Esophagus squamous epithelium (tissue), 4 donors: ENCODE data around the gene EGFL8.

ENCODE experiments used
- POLR2A ChIP-seq, 4 donors: fragments of 450-650 bp; IDR thresholded peaks; one replicate each; pipeline ENCODE4 v1.6.1; 2017; ENCODE audit warnings: antibody characterized with exemption in 4 of 4, mild to moderate bottlenecking in 4 of 4, moderate library complexity in 3 of 4
- TF ChIP-seq, protein P1 (sequence below), 6 experiments: fragments of 450-650 bp in 4 of 6; fragments of 200-600 bp in 2 of 6; sonication (generic) in 2 of 6; IDR thresholded peaks; one replicate each; pipeline ENCODE4 v1.5.1; 2016 to 2019; ENCODE audit warnings: antibody characterized with exemption in 6 of 6, mild to moderate bottlenecking in 4 of 6, moderate library complexity in 4 of 6

DNA sequence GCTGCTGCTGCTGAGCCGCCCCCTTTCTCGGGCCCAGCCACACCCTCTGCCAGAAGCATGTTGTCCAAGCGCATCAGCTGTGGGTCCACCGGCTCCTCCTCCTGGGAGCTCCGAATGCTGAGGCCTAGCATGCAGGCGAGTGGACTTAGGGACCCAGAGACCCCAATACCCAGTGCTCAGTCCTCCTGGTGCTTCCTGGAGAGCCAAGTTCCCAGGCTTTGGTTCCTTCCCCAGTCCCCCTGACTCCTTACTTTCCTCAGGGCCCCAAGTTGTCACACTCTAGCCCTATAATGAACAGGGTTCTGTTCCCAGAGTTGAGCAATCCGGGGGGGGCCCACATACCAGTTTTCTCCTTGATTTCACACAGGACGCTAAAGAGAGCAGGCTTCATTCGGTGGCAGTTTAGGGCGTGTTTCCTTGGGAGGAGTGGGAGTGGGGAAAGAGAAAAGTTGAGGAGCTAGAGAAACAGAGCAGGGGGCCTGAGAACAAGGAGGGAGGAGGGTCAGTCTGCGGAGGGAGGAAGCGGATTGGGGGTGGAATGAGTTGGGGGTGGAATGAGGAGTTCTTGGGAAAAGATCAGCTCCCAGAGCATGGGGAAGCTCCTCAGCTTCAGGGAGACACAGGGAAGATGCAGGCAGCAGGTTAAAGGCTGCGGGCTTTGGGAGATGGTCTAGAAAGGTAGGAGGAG lies 24.1 kb downstream of the EGFL8 start:
- TF ChIP-seq, protein P1, sequence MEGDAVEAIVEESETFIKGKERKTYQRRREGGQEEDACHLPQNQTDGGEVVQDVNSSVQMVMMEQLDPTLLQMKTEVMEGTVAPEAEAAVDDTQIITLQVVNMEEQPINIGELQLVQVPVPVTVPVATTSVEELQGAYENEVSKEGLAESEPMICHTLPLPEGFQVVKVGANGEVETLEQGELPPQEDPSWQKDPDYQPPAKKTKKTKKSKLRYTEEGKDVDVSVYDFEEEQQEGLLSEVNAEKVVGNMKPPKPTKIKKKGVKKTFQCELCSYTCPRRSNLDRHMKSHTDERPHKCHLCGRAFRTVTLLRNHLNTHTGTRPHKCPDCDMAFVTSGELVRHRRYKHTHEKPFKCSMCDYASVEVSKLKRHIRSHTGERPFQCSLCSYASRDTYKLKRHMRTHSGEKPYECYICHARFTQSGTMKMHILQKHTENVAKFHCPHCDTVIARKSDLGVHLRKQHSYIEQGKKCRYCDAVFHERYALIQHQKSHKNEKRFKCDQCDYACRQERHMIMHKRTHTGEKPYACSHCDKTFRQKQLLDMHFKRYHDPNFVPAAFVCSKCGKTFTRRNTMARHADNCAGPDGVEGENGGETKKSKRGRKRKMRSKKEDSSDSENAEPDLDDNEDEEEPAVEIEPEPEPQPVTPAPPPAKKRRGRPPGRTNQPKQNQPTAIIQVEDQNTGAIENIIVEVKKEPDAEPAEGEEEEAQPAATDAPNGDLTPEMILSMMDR (IDR thresholded peaks at IDR 0.05) = no peak
- TF ChIP-seq POLR2A (IDR thresholded peaks at IDR 0.05) = no peak
